MCF 10A (cell line): ENCODE results near the gene SAMHD1. TPM values are rescaled to one million over a fixed set of nuclear protein-coding genes. Genes with fewer than 3 reads are reported as not detected.
A peak's percentile ranks its signal among the peaks of the same experiment; 100 is the strongest.

ENCODE experiments used
- BruUV-seq: library from RNA; stranded (reverse); fragments of 400-500 nt; replicated peaks from 2 replicates; lab custom pipeline; 2021; lab: Mats Ljungman, UMichigan
- CTCF ChIA-PET: fragments of 300-600 bp; sonication (Branson Sonifier 250); formaldehyde crosslinking; extraction: SDS; loops from one replicate; lab custom pipeline; 2021; ENCODE audit warnings: antibody characterized with exemption, inconsistent platforms; lab: Yijun Ruan, JAX
- POLR2A ChIA-PET: fragments of 300-600, 350-650 bp; sonication (Branson Sonifier 250); formaldehyde crosslinking; extraction: SDS; loops from one replicate; lab custom pipeline; 2020; ENCODE audit warnings: antibody characterized with exemption, inconsistent platforms; lab: Yijun Ruan, JAX
- DNase-seq: peaks from one replicate; pipeline ENCODE4 v3.0.0-alpha.2; 2018; ENCODE audit not compliant: unreplicated experiment
- H3K27ac Mint-ChIP-seq: one replicate; pipeline ENCODE4 v1.8.0; 2022; ENCODE audit warnings: mild to moderate bottlenecking, low read depth, mixed read lengths; ENCODE audit not compliant: unreplicated experiment
- H3K27me3 Mint-ChIP-seq: one replicate; pipeline ENCODE4 v1.8.0; 2022; ENCODE audit warnings: mixed read lengths; ENCODE audit not compliant: insufficient read depth, unreplicated experiment
- H3K36me3 Mint-ChIP-seq: one replicate; pipeline ENCODE4 v1.8.0; 2022; ENCODE audit warnings: mild to moderate bottlenecking, moderate library complexity, mixed read lengths; ENCODE audit not compliant: insufficient read depth, unreplicated experiment
- H3K4me1 Mint-ChIP-seq: one replicate; pipeline ENCODE4 v1.8.0; 2022; ENCODE audit warnings: mixed read lengths; ENCODE audit not compliant: insufficient read depth, unreplicated experiment
- H3K4me3 Mint-ChIP-seq: one replicate; pipeline ENCODE4 v1.8.0; 2022; ENCODE audit warnings: mild to moderate bottlenecking, moderate library complexity, mixed read lengths; ENCODE audit not compliant: unreplicated experiment
- H3K9me3 Mint-ChIP-seq: one replicate; pipeline ENCODE4 v1.8.0; 2022; ENCODE audit warnings: mixed read lengths; ENCODE audit not compliant: unreplicated experiment
- intact Hi-C: fragments of 100-400 bp; cut with micrococcal nuclease; formaldehyde crosslinking; loops from 2 replicates; pipeline ENCODE4 v1.14.1; 2022
- total RNA-seq: library from RNA; stranded (reverse); gene quantifications from 2 replicates; pipeline ENCODE4 v1.2.3, GENCODE V29; 2022
- TF ChIP-seq, protein P1 (sequence below): fragments of 200-600 bp; IDR thresholded peaks from one replicate; pipeline ENCODE4 v1.8.0; 2022; ENCODE audit warnings: antibody characterized with exemption, mild to moderate bottlenecking; ENCODE audit not compliant: unreplicated experiment

Gene SAMHD1
- total RNA-seq, 1 experiment from 2014 or later = 2.6 TPM

DNA sequence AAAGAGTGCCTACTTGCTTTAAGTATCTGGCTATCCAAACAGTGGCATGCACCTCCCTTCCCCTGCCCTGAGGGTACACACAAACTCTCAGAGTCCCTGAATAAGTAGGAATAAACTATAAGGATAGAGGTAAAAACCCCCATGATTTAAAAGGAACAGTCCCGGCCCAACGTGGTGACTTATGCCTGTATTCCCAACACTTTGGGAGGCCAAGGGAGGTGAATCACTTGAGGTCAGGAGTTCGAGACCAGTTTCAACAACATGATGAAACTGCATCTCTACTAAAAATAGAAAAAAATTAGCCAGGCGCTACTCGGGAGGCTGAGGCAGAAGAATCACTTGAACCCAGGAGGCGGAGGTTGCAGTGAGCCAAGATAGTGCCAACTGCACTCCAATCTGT, 22.2 kb downstream of the SAMHD1 start:
- peaks cover 8% of the 10 kb centered on the region for H3K36me3 Mint-ChIP-seq
- H3K4me1 Mint-ChIP-seq = no peaks in the 10 kb centered on the region
- POLR2A ChIA-PET = no interaction called here
- CTCF ChIA-PET = no interaction called here
- H3K4me3 Mint-ChIP-seq = no peak overlapping the region
- intact Hi-C loops = no loop called here
- H3K27ac Mint-ChIP-seq = no peak overlapping the region
- DNase-seq = peak; percentile 30
- no peaks in the 10 kb centered on the region for H3K27me3 Mint-ChIP-seq
- BruUV-seq = no TSS peak
- H3K9me3 Mint-ChIP-seq = no peaks in the 10 kb centered on the region
- TF ChIP-seq, protein P1, sequence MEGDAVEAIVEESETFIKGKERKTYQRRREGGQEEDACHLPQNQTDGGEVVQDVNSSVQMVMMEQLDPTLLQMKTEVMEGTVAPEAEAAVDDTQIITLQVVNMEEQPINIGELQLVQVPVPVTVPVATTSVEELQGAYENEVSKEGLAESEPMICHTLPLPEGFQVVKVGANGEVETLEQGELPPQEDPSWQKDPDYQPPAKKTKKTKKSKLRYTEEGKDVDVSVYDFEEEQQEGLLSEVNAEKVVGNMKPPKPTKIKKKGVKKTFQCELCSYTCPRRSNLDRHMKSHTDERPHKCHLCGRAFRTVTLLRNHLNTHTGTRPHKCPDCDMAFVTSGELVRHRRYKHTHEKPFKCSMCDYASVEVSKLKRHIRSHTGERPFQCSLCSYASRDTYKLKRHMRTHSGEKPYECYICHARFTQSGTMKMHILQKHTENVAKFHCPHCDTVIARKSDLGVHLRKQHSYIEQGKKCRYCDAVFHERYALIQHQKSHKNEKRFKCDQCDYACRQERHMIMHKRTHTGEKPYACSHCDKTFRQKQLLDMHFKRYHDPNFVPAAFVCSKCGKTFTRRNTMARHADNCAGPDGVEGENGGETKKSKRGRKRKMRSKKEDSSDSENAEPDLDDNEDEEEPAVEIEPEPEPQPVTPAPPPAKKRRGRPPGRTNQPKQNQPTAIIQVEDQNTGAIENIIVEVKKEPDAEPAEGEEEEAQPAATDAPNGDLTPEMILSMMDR = no peak

DNA sequence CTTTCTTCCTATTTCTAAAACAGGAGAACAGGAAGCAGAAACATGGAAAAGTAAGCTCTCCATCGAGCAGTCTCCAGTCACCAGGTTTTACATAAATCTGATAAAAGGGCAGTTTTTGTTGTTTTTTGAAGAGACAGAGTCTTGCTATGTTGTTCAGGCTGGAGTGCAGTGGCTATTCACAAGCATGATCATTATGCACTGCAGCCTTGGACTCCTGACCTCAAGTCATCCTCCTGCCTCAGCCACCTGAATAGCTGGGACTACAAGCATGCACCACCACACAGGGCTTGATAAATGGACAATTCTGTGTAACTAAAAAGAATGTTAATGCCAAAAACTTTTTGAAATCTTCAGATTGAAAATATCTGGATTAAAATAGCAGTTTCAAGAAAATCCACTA, 23.8 kb downstream of the SAMHD1 start:
- peaks cover 8% of the 10 kb centered on the region for H3K36me3 Mint-ChIP-seq
- H3K27me3 Mint-ChIP-seq = no peaks in the 10 kb centered on the region
- DNase-seq = no peak
- CTCF ChIA-PET = interaction anchor here (0.6 kb wide), 1 partner anchor 43 kb away, joined by 3 read pairs; no protein-coding TSS in a partner anchor
- H3K9me3 Mint-ChIP-seq = no peaks in the 10 kb centered on the region
- TF ChIP-seq, protein P1 = no peak
- H3K4me1 Mint-ChIP-seq = no peaks in the 10 kb centered on the region
- intact Hi-C loops = no loop called here
- POLR2A ChIA-PET = no interaction called here
- no peak overlapping the region for H3K27ac Mint-ChIP-seq
- BruUV-seq = no TSS peak
- no peak overlapping the region for H3K4me3 Mint-ChIP-seq

DNA sequence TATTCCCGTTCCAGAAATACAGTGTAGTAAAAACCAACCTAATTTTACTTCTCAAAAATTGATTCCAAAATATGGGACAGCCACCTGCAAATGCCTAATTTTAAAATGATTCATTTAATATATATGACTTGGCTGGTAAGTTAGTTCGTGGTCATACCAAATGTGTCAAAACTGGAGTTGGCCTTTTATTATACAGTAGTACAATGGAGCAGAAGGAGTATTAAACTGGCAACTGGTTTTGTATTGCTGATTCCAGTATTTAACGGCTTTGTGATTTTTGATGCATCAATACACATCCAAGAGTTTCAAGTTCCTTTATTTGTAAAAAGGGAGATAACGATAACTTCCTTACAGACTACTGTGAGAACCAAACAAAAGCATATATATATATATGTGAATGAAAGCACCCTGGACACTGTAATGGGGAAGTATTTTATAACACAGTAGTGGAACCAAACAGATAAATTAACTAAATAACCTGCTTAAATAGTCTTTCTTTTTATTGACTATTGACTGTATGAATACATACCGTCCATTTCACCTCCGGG, 24.8 kb downstream of the SAMHD1 start:
- H3K9me3 Mint-ChIP-seq = no peaks in the 10 kb centered on the region
- no peaks in the 10 kb centered on the region for H3K27me3 Mint-ChIP-seq
- TF ChIP-seq, protein P1 = no peak
- ChIA-PET POLR2A (no interaction called here), CTCF (no interaction called here)
- no peak for DNase-seq
- H3K4me3 Mint-ChIP-seq = no peak overlapping the region
- no peaks in the 10 kb centered on the region for H3K4me1 Mint-ChIP-seq
- intact Hi-C loops = no loop called here
- no peak overlapping the region for H3K27ac Mint-ChIP-seq
- H3K36me3 Mint-ChIP-seq = peaks cover 8% of the 10 kb centered on the region
- BruUV-seq = no TSS peak

DNA sequence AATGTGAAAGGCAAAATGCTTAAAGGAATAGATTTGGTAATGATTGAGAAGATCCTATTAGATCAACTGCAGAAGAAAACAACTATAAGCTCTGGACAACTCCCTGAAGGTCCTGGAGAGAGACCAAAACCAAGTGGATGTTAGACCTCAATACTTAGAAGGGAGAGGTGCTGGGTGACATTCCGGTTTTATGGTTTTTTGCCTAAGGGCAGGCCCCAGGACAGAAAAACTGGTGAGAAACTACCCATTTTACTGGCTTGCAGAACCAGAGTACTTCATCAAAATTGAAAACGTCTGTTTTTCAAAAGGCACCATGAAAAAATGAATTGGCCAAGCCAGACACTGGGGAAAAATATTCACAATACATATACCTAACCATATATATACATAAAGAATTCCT, 26.3 kb downstream of the SAMHD1 start:
- H3K27ac Mint-ChIP-seq = no peak overlapping the region

More for the DNA sequence above, 26.3 kb downstream of the SAMHD1 start:
- no peak overlapping the region for H3K4me3 Mint-ChIP-seq
- no TSS peak for BruUV-seq
- DNase-seq = no peak
- ChIA-PET POLR2A (no interaction called here), CTCF (interaction anchor here (0.7 kb wide), 1 partner anchor 607 kb away, joined by 4 read pairs; no protein-coding TSS in a partner anchor)
- H3K4me1 Mint-ChIP-seq = no peaks in the 10 kb centered on the region
- no peaks in the 10 kb centered on the region for H3K9me3 Mint-ChIP-seq
- intact Hi-C loops = no loop called here
- H3K27me3 Mint-ChIP-seq = no peaks in the 10 kb centered on the region
- H3K36me3 Mint-ChIP-seq = peaks cover 8% of the 10 kb centered on the region
- TF ChIP-seq, protein P1 = no peak
